Esophagus squamous epithelium (tissue), 4 donors: ENCODE data around the gene SCYGR7.

ENCODE experiments used
- POLR2A ChIP-seq, 4 donors: fragments of 450-650 bp; IDR thresholded peaks; one replicate each; pipeline ENCODE4 v1.6.1; 2017; ENCODE audit warnings: antibody characterized with exemption in 4 of 4, mild to moderate bottlenecking in 4 of 4, moderate library complexity in 3 of 4
- TF ChIP-seq, protein P1 (sequence below), 6 experiments: fragments of 450-650 bp in 4 of 6; fragments of 200-600 bp in 2 of 6; sonication (generic) in 2 of 6; IDR thresholded peaks; one replicate each; pipeline ENCODE4 v1.5.1; 2016 to 2019; ENCODE audit warnings: antibody characterized with exemption in 6 of 6, mild to moderate bottlenecking in 4 of 6, moderate library complexity in 4 of 6

DNA sequence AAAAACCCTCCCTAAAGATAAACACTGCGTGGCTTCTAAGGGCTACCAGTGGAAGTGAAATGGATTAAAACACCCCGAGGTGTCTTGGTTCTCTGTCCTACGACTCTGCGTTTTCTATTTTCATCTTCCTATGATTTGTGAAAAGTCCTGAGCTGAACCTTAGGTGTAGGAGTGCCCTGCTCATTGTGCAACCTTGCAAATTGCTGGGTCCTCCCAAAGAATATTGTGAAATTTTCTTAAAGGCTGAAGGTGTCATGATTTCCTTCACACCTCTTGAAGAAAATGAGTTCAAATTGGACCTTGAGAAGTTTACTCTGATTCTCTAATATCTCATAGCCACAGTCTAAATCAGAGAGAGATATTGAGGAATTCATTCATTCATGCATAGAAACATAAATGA lies 8.5 kb upstream of the SCYGR7 start:
- TF ChIP-seq, protein P1, sequence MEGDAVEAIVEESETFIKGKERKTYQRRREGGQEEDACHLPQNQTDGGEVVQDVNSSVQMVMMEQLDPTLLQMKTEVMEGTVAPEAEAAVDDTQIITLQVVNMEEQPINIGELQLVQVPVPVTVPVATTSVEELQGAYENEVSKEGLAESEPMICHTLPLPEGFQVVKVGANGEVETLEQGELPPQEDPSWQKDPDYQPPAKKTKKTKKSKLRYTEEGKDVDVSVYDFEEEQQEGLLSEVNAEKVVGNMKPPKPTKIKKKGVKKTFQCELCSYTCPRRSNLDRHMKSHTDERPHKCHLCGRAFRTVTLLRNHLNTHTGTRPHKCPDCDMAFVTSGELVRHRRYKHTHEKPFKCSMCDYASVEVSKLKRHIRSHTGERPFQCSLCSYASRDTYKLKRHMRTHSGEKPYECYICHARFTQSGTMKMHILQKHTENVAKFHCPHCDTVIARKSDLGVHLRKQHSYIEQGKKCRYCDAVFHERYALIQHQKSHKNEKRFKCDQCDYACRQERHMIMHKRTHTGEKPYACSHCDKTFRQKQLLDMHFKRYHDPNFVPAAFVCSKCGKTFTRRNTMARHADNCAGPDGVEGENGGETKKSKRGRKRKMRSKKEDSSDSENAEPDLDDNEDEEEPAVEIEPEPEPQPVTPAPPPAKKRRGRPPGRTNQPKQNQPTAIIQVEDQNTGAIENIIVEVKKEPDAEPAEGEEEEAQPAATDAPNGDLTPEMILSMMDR (IDR thresholded peaks at IDR 0.05), result no peak
- no peak for TF ChIP-seq POLR2A (IDR thresholded peaks at IDR 0.05)
